HG02884 (cell line): Measurements from ENCODE around the gene PCSK5.
"Not testable (repeated sequence)": the region's sequence is repeated elsewhere in the genome, so short reads cannot be mapped to it uniquely, and the experiment has no call there.

ENCODE experiments used
- ATAC-seq: cut with Tn5 transposase; IDR thresholded peaks from one replicate; pipeline ENCODE4 v1.9.1; 2021; ENCODE audit warnings: mild to moderate bottlenecking, moderate library complexity; ENCODE audit not compliant: unreplicated experiment

The PCSK5 gene

GRCh38 chr9:76296561-76297310 lies 406.3 kb downstream of the PCSK5 start:
- ATAC-seq: no peak

GRCh38 chr9:76297721-76298239 lies 407.3 kb downstream of the PCSK5 start:
- ATAC-seq: no peak

DNA sequence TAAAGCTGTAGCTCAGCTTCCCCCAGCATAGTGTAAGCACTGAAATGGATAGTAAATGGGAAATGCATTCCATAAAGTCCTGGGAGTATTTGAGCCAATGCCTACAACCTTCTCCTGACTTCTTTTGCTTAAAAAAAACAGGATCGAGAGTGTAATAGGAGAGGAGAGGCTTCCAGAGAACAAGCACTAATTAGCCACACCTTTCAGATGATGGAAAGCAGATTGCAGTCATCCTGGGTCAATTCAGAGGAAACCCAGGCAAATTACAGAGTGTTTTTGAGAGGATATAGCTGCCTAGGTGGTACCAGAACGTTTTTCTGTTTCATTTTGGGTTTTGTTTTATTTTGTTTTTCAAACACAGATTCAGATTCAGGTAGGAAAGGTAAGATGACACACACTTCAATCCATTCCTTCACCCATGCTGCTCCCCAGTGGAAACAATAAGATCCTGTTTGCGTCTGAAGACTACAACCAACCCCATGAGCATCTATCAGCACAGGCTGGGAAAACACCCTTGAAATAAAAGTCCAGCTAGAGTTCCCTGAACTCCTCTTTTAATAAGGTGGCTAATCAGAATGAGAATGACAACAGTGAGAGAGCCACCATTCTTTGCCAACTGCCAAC lies 408.2 kb downstream of the PCSK5 start:
- no peak for ATAC-seq

GRCh38 chr9:76302543-76302942 lies 412.1 kb downstream of the PCSK5 start:
- no peak for ATAC-seq

DNA sequence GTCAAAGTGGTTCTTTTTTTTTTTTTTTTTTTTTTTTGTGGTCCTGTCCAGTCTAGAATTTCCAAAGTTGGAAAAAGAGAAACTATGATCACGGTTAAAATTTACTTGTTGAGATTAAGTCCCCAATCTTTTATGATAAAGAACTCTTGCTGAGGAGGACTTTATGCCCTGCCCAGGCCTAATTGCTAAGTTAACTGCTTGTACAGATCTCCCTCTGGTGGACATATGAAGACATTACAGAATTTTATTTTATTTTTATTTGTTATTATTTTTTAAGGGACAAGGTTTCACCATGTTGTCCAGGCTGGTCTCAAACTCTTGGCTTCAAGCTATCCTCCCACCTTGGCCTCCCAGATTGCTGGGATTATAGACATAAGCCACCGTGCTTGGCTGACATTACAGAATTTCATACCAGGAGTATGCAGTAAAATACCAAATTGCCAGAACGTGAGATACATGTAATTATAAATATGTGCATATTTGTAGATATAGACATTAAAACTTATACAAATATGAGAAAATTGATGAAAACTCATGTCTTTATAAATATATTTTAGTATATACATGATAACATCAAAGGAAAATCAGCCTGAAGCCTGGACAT lies 412.6 kb downstream of the PCSK5 start:
- no peak for ATAC-seq

DNA sequence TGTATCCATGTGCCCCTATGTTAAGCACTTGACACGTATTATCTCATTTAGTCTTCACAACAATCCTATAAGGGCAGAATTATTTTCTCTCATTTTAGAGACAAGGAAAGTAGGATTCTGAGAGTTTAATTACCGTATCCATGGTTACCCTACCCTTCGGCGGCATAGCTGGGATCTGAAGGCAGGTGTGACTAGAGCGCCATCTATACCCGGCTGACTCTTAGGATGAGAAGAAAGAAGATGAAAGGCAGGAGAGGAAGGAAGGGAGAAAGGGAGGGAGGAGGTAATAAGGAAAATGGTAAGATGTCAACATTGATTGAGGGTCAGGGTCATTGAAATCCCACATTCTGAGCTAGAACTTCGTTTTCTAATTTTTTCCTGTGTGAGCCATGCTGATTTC lies 416.6 kb downstream of the PCSK5 start:
- ATAC-seq: not testable (repeated sequence)

DNA sequence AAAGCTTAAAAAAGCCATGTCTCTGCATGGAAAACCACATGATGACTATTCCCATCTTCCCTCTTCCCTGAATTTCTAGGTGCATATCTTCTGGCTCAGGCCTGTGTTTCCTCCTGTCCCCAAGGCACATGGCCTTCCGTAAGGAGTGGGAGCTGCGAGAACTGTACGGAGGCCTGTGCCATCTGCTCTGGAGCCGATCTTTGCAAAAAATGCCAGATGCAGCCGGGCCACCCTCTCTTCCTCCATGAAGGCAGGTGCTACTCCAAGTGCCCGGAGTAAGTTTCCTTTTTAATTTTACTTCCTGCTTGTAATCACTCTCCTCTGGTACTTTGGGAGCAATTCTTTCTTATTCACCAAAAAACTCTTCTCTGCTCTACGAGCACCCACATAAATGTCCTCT lies 420.1 kb downstream of the PCSK5 start:
- no peak for ATAC-seq

- ATAC-seq: no peak
These were observed 420.5 kb downstream of the PCSK5 start for GRCh38 chr9:76310991-76311390.

GRCh38 chr9:76311537-76311936 lies 421.1 kb downstream of the PCSK5 start:
- no peak for ATAC-seq

DNA sequence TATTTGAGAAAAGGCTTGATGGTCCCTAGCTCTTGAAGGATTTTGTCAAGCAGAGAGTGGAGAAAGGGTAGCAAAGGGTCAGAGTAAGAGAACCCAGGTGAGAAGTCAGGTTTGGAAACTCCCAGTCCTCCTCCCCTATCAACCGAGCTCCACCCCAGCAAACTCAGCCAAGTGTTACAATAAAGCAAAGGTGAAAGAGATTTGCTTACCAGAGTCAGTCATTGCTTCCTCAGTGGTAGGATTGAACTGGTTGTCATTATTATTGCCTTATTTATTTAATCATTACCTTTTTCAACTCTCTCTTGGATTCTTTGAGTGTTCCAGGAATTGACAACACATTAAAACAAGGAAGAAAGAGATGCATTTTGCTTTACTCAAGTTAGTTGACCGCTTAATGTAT lies 423.3 kb downstream of the PCSK5 start:
- ATAC-seq: no peak

DNA sequence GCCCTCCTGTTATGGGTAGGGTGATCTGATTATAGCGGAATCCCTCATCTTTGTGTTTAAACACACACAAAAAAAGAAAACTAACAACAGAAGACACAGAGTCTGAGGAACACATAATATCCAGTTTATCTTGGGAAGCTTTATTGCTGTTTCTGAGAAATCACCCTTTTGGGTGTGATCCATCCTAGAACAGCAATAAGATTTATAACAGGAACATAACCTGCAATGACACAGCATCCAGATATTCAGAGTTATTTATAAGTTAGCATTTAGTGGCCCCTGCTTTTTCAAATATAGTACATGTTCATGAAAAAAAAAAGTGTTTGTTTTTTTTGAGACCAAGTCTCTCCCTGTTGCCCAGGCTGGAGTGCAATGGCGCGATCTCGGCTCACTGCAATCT lies 423.8 kb downstream of the PCSK5 start:
- no peak for ATAC-seq

DNA sequence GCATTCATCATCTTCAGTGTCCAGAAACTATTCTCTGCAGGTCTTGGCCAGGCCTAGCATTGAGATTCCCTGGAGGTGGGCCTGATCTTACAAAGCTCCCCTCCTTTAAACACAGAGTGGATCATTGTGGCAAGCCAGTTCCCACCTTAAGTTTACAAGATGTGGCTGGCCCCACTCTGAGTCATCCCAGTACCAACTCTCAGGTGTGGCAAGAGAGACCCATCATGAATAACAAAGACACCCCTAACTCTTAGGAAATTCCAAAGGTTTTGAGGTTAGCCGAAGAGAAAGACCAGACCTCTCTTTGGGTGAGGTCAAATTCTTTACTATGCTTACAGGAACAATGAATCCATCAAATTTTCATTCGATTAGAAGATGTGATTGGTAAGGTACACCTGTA lies 425.6 kb downstream of the PCSK5 start:
- no peak for ATAC-seq

DNA sequence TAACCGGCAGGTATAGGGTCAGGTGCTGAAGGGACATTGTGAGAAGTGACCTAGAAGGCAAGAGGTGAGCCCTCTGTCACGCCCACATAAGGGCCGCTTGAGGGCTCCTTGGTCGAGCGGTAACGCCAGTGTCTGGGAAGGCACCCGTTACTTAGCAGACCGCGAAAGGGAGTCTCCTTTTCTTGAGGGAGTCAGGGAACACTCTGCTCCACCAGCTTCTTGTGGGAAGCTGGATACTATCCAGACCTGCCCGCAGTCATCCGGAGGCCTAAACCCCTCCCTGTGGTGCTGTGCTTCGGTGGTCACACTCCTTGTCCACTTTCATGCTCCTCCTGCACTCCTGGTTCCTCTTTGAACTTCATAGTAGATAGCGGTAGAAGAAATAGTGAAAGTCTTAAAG lies 429.0 kb downstream of the PCSK5 start:
- not testable (repeated sequence) for ATAC-seq

- ATAC-seq: no peak
These were observed 430.8 kb downstream of the PCSK5 start for GRCh38 chr9:76321195-76321828.

DNA sequence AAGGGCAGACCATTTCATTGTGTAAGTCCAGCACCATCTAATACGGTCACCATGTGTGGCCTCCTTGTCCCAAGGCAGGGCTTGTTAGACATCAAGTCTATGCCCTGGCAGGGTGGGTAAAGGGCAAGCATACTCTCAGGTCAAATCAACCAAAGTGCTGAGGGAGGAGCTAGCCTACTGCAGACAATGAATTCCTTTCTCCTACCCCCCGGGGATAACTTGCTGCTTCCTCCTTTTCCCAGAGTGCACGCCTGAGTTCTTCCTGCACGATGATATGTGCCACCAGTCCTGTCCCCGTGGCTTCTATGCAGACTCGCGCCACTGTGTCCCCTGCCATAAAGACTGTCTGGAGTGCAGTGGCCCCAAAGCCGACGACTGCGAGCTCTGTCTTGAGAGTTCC lies 432.3 kb downstream of the PCSK5 start:
- ATAC-seq: no peak

- no peak for ATAC-seq
These were observed 433.0 kb downstream of the PCSK5 start for GRCh38 chr9:76323490-76323889.

DNA sequence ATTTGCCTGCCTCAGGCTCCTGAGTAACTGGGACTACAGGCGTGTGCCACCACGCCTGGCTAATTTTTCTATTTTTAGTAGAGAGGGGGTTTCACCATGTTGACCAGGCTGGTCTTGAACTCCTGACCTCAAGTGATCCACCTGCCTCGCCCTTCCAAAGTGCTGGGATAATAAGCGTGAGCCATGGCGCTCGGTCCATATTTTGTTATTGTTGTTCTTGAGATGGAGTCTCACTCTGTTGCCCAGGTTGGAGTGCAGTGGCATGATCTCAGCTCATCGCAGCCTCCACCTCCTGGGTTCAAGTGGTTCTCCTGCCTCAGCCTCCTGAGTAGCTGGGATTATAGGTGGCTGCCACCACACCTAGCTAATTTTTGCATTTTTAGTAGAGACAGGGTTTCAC lies 433.6 kb downstream of the PCSK5 start:
- ATAC-seq: not testable (repeated sequence)

DNA sequence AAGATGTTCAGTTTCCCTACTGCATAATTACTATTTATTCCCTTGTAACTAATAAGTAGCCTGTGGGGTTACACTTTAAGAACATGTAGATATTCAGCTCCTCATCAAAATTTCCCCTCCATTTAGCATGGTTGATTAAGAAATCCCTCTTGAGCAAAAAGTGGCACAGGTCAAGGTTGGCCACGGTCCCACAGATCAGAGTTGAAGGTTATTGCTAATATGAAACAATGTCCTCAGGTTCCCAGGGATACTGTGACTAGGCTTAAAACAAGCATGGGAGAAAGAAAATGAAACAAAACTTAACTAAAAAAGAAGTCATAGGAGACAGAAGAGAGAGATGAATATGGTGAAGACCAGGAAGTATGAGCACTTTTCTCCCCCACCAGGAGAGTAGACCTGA lies 439.6 kb downstream of the PCSK5 start:
- no peak for ATAC-seq

DNA sequence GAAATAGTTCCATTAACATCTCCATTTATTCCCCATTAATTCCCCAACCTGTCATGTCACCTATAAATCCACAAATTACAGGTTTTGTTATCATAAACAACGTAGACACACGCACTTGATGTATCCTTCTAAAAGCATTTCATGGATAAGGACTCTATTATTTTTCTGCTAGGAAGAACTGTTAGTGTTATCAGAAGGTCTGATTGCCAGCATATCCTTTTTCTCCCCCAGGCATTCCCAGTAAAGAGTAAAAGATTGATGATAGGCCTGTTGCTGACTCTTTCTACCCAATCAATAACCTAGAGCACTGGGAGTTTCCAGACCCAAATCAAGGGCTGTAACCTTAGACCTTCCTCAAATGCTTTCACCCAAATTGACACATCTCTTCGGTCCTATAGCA lies 442.9 kb downstream of the PCSK5 start:
- no peak for ATAC-seq

DNA sequence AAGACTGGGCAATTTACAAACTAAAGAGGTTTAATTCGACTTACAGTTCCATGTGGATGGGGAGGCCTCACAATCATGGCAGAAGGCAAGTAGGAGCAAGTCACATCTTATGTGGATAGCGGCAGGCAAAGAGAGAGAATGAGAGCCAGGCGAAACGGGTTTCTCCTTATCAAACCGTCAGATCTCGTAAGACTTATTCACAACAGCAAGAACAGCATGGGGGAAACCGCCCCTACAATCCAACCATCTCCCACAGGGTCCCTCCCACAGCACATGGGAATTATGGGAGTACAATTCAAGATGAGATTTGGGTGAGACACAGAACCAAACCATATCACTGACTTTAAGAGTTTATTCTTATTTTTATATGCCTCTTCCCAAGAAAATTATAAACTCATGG lies 443.5 kb downstream of the PCSK5 start:
- ATAC-seq: no peak

DNA sequence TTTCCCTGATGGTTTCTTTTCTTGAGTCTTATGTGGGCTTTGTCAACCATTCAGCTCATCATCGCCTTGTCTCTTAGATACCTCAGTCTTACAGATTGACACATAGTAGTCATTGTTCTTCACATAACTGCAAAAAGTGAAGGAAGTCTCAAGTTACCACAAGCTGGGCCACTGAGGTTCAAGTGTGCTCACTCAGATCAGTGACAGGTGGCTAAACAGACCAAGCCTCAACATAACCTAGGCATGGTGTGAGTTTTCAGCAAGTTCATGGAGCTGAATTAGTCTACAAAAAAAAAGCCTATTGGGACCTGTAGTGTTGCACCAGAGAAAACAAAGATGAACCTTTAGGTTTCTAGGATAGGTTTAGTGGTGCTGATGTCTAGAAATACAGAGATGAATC lies 445.6 kb downstream of the PCSK5 start:
- ATAC-seq: no peak

GRCh38 chr9:76338418-76338817 lies 447.9 kb downstream of the PCSK5 start:
- no peak for ATAC-seq
